GM11168 (cell line): ENCODE results near the gene NR2C1.
"Not testable (repeated sequence)": the region's sequence is repeated elsewhere in the genome, so short reads cannot be mapped to it uniquely, and the experiment has no call there.

ENCODE experiments used
- in situ Hi-C: fragments of 300-500 bp; cut with MboI; formaldehyde crosslinking; loops from one replicate; pipeline ENCODE4 v1.12.0; 2022; ENCODE audit warnings: low sequenced_read_pairs; ENCODE audit not compliant: unreplicated experiment

NR2C1 gene

DNA sequence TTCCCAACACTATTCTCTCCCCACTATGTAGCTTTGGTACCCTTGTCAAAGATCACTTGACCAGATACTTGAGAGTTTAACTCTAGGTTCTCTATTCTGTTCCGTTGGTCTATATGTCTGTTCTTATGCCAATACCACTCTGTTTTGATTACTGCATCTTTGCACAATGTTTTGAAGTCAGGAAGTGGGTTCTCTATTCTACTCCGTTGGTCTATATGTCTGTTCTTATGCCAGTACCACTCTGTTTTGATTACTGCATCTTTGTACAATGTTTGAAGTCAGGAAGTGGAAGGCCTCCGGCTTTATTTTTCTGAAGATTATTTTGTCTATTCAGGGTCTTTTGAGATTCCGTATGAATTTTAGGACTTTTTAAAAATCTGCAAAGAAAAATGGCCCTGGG, 67.2 kb downstream of the NR2C1 start:
- in situ Hi-C loops: no loop called here

DNA sequence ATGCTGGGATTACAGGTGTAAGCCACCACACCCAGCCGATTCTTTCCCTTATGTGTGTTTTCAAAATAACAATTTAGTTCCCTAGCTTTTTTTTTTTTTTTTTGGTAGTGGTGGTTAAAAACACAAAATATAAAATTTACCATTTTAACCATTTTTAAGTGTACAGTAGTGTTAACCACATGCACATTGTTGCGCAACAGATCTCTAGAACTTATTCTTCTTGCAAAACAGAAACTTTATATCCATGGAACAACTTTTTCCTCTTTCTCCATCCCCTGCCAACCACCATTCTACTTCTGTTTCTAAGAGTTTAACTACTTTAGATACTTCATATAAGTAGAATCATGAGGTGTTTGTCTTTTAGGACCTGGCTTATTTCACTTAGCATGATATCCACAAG, 68.8 kb downstream of the NR2C1 start:
- in situ Hi-C loops: no loop called here

DNA sequence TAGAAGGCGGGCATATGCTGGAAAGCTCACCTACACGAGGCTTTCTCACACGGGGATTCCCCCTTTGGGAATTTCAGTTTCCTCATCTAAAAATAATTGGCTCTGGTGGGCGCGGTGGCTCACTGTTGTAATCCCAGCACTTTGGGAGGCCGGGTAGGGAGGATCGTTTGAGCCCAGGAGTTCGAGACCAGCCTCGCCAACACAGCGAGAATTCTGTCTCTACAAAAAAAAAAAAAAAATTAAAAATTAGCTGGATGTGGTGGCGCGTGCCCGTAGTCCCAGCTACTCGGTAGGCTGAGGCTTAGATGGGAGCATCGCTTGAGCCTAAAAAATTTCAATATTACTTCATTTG, 69.5 kb downstream of the NR2C1 start:
- in situ Hi-C loops: no loop called here

DNA sequence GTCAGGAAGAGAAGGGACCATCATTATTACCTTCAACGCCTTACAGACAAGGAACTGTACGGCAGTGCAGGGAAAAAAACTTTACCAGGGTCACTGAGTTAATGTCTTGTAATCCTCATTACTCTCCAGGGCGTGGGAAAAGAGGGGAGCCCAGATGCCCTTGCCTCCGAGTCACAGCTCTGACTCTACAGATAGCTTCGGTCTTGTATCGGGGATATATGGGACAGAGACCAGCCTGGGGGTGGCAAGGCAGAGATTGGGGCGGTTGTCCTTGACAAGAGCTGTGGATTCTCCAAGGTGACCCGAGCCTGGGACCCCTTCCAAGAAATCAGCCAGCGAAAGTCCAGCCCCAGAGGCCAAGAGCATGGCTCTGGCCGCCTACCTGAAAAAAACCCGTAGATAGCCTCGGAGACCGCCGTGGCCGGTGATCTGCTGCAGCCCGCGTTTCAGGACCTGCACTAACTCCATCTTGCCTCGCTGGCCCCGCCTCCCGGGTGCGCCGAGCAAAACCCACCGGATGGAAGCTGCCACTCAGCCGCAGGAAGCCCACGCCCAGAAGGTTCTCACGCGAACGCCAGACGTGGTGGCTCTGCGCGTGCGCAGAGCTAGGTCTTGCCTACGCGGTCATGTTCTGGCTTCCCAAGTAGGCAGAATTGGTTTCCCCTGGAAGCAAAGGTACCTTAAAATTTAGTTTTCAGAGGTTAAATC, 70.1 kb downstream of the NR2C1 start, which contains the start of gene NDUFA12:
Gene NDUFA12, minus strand, starts transcription at position 485 of the 708 bp plus-strand sequence. Its CDS starts 17 bp downstream, at position 468.
- in situ Hi-C loops: no loop called here

DNA sequence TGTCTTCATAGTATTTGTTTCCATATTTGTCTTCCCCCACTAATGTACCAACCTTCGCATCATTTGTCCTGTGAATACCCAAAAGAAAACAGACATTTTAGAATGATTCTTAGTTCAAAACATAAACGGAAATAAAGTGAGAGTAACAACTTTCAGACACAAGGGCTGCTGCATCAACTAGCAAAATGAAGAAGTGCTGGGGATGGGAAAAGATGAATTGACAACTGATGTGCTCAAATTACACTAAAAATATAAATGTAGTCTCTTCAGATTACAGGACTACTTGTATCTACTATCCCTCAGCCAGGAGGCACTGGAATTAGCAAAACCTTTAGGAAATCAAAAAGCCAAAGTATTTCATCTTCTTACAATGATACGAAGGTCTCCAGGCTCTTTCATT, 70.7 kb downstream of the NR2C1 start:
- in situ Hi-C loops: no loop called here

DNA sequence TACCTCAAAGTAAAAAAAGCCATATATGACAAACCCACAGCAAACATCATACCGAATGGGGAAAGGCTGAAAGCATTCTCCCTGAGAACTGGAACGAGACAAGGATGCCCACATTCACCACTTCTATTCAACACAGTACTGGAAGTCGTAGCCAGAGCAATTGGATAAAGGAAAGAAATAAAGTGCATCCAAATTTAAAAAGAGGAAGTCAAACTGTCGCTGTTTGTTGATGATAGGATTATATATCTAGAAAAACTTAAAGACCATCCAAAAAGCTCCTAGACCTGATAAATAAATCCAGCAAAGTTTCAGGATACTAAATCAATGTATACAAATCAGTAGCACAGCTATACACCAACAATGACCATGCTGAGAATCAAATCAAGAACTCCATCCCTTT, 75.1 kb downstream of the NR2C1 start:
- in situ Hi-C loops: no loop called here

DNA sequence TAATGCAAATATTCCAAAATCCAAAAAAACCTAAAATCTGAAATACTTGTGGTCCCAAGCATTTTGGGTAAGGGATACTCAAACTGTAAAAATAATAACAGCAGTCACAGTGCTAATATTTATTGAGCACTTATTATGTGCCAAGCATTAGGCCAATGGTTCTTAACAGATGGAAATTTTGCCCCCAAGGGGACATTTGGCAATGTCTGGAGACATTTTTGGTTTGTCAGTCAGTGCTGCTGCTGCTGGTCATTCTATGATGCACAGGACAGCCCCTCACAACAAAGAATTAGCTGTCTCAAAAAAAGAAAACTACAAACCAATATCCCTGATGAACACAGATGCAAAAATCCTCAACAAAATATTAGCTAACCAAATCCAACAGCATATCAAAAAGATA, 75.7 kb downstream of the NR2C1 start:
- in situ Hi-C loops: no loop called here

DNA sequence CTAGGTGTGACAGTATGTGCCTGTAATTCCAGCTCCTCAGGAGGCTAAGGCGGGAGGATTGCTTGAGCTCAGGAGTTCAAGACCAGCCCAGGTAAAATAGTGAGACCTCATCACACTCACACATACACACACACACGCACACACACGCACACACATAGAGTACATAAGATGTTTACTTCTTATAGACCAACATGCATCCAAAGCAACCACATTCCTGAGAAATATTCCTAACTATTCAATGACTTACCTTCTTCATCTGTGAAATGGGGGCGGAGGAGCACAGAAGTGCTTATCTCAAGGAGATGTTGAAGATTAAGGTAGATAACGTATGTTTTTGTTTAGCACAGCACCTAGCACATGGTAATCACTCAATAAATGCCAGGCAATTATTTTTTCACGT, 76.4 kb downstream of the NR2C1 start:
- in situ Hi-C loops: no loop called here

DNA sequence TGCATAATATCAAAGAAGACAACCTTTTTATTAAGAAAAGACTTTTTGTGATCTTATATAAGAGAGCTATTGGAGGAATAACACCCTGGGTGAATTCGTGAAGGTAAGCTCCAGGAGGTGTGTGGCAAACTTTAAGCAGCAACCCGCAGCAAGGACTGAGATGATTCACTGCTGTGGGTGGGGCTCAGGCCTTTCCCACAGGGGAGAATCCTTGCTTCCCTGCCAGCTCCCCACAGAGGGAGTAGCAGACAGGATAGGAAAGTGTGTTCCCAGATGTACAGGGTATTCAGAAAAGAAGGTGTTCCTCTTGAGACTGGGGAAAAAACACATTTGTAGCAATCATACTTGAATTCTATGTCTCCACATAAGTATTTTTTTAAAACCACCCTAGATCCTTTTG, 79.1 kb downstream of the NR2C1 start:
- in situ Hi-C loops: no loop called here

DNA sequence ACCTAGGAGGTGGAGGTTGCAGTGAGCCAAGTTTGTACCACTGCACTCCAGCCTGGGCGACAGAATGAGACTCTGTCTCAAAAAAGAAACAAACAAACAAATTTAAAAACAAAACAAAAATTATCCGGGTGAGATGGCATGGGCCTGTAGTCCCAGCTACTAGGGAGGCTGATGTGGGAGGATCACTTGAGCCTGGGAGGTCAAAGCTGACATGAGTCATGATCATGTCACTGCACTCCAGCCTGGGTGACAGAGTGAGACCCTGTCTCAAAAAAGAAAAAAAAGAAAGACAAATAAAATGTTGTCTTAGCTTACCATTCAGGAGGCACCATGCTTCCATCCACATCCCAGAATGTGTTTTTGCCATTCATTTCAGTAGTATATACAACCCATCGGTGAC, 79.6 kb downstream of the NR2C1 start:
- in situ Hi-C loops: not testable (repeated sequence)

DNA sequence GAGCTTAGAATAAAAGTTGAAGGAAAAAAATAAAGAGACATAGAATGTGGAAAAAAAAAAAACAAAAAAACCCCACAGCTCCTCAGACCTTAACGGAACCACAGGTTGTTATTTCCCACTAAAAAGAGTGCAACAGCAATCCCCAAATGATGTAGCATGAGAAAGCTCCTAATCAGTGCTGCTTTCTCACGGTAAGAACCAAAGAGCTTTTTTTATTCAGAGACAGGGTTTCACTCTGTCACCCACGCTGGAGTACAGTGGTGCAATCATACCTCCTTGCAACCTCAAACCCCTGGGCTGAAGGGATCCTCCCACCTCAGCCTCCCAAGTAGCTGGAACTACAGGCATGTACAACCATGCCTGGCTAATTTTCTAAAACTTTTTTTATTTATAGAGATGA, 83.2 kb downstream of the NR2C1 start:
- in situ Hi-C loops: no loop called here

DNA sequence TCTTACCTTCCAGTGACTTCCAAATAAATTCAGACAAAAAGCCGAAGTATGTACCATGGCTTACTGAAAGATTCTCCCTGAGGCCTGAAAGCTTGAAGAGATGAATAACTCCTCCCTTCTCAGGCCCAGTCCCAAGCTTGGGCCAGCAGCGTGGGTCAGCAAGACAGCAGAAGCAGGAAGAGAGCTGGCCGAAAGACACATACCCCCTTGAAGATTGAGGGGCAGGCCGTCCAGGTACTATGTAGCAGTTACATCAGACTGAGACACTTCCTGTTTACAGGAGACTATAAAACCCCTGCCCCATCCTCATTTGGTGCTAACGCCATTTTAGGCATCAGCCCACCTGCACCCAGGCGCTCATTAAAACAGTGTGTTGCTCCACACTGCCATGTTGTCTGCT, 84.9 kb downstream of the NR2C1 start:
- in situ Hi-C loops: no loop called here

DNA sequence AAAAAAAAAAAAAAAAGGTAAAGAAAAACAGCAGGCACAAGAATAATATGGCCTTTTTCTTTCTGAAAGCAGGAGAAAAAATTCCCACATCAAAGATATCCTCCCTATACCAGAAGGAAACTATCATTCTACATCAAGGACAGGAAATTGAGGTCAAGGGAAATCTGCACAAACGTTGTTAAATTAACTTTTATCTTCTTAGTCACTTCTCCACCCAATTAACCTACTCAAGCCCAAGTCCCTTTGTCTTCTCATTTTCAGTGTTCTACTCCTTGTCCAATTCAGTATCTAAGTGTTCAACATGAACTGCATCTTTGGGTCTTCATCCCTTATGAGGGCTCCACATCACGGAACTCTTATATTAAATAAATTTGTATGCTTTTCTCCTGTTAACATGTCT, 85.6 kb downstream of the NR2C1 start:
- in situ Hi-C loops: no loop called here

DNA sequence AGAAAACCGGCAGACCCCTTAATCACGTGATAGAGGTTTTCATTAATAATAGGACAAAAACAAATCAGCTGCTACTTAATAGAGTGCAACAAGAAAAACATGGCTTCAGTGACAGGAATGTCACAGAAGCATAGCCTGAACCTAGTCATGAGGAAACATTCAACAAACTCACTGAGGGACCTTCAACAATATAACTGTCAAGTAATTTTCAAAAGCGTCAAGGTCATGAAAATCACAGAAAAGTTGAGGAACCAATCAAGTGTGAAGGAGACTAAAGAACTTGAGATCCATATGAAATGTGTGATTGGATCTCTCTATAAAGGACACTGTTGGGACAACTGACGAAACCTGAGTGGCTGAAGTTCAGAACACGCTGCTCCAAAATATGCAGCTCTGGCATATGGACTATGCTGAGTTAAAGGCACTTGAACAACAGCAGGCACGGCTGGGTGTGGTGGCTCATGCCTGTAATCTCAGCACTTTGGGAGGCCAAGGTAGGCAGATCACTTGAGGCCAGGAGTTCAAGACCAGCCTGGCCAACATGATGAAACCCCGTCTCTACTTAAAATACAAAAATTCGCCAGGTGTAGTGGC, 86.2 kb downstream of the NR2C1 start:
- in situ Hi-C loops: no loop called here

DNA sequence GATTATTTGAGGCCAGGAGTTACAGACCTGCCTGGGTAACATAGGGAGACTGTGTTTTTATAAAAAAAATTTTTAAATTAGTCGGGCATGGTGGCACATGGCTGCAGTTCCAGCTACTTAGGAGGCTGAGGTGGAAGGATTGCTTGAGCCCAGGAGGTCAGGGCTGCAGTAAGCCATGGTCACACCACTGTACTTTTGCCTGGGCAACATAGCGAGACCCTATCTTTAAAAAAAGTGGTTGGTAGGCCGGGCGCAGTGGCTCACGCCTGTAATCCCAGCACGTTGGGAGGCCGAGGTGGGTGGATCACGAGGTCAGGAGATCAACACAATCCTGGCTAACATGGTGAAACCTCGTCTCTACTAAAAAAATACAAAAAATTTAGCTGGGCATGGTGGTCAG, 88.3 kb downstream of the NR2C1 start:
- in situ Hi-C loops: not testable (repeated sequence)

DNA sequence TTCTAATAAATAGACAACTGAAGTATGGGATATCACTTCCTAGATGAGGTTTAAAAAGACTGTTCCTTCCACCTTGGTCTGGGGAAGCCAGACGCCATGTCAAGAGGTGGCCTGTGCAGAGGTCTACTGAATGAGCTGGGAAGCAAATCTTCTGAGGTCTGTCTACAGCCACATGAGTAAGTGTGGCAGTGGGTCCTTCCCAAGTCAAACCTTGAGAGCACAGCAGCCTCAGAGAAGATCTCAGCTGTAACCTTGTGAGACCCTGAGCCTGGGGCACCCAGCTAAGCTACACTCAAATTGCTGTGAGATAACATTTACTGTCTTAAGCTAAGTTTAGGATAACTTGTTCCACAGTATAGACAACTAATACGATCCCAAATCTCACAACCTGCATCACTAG, 90.1 kb downstream of the NR2C1 start:
- in situ Hi-C loops: no loop called here

DNA sequence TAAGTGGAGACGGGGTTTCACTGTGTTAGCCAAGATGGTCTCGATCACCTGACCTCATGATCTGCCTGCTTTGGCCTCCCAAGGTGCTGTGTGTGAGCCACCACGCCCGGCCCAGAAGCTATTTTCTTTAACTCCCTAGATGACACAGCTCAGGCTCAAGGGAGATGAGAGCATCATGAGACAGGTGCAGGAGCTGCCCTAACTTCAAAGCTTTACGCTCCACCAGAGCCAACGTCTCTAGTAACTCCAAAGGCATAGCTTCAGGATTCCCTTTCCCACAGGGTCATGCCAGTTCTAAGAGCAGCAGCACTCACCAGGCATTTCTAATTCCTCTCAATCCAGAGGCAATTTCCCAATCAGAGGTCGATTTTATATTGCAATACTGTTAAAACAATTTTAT, 91.0 kb downstream of the NR2C1 start:
- in situ Hi-C loops: no loop called here

DNA sequence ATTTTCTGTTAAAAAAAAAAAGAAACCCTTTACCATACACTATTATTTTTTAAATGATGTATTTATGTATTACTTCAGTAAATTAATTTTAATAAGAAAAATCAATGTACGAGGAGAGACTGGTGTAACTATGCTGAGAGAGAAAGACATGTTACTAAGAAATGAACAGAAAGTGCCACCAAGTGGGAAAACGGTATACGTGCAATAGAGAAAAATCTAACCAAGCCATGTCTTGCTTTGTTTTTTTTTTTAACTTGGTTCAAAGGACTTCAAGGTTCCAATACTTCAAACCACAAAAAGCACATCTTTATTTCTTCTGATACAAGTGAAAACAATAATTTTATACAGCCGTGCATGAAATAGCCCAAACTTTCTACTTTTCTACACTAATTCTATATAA, 92.8 kb downstream of the NR2C1 start:
- in situ Hi-C loops: no loop called here

DNA sequence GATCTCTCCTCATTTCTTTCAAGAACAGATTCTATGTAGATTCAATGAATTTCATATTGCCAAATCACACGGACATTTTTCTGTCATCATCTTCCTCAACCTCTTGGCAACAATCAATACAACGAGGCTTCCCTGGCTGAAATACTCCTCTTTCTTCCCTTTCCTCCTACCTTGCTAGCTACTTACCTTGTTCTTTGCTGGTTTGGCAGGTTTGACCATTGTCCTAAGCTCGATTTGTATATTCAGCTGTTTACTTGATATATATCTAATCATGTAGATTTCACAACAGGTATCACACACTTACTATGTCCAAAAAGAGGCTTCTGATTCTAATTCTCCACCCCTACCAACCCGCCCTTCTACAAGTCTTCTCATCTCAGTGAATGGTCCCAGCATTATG, 93.5 kb downstream of the NR2C1 start:
- in situ Hi-C loops: no loop called here

DNA sequence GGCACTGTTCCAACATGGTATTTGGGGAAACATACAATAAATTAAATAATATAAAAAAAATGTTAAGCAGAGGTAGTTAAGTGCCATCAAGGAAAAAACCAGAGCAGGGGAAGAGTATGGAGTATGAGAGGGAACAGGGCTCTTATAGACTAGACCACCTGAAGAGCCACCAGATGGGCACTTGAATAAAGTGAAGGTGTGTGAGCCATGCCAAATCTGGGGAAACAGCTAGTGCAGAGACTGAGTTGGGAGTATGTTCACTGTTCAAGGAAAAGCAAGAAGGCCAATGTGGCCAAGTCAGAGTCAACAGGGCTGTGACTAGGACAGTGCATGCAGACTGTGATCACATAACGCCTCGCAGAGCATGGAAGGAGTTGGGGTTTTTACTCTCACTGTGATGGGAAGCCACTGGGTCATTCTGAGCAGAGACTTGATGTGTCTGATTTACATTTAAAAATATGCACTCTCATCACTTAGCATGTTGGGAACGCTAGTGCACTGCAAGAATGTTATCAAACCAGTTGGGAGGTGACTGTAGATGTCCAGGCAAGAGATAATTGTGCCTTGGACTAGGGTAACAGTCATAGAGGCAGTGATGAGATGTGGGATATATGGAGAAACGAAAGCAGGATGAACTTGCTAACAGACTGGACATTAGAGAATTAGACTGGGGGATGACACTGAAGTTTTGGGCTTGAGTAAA, 95.5 kb downstream of the NR2C1 start:
- in situ Hi-C loops: no loop called here

DNA sequence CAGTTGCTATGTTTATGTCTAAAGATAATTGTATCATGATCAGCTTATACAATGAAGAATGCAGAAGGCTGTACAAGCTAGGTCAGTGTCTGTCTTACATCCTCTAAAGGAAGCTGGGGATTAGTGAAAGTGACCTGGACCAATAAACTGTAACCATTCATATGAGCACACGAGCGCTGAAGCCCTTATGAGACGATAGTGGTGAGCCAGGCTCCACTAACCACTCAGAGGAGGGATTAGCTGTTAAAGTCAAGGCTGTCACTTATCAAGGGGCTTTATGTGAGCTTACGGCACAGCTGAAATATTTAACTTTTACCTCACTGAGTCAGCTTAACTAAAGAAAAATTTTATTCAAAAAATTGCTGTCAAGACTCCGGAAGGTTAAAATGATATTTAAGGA, 100.2 kb downstream of the NR2C1 start:
- in situ Hi-C loops: no loop called here

DNA sequence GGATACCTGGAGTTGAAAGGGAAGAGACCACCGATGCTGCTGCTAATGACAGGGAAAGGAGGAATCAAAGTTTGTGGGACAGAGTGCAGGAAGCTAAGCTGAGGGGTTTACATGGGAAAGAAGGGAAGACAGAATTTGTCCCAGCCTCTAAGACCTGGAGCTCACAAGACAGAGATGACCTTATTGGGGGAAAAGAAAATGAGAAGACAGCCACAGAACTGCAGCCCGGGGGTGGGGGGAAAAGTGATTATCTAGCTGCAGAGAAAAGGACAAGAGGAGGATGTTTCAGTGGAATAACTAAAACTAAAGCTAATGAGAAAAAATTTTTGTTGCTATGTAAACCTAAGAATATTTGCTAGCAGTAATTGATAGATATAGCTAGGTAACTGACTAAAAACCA, 100.6 kb downstream of the NR2C1 start:
- in situ Hi-C loops: no loop called here
